Neuronal stem cell (in vitro differentiated cells): ENCODE results near the gene DDHD1.

Experiments
- DNase-seq: peaks from one replicate; pipeline ENCODE4 v3.0.0-alpha.2; 2013; ENCODE audit warnings: low spot score
- H2AFZ ChIP-seq: one replicate; pipeline ENCODE4 v1.6.1; 2013; ENCODE audit warnings: mild to moderate bottlenecking, low read length, inconsistent platforms
- H2AK5ac ChIP-seq: 2 replicates; pipeline ENCODE4 v1.6.1; 2013; ENCODE audit warnings: low read depth, mild to moderate bottlenecking, inconsistent platforms, low read length, moderate library complexity, mixed read lengths
- H2BK120ac ChIP-seq: 2 replicates; pipeline ENCODE4 v1.6.1; 2013; ENCODE audit warnings: low read depth, mild to moderate bottlenecking, inconsistent platforms, low read length, moderate library complexity, mixed read lengths
- H2BK12ac ChIP-seq: one replicate; pipeline ENCODE4 v1.6.1; 2013; ENCODE audit warnings: low read length, inconsistent platforms
- H2BK15ac ChIP-seq: 2 replicates; pipeline ENCODE4 v1.6.1; 2013; ENCODE audit warnings: mild to moderate bottlenecking, low read length, inconsistent platforms, mixed read lengths
- H2BK5ac ChIP-seq: one replicate; pipeline ENCODE4 v1.6.1; 2013; ENCODE audit warnings: inconsistent platforms, mild to moderate bottlenecking, low read length, moderate library complexity
- H3K14ac ChIP-seq: one replicate; pipeline ENCODE4 v1.6.1; 2013; ENCODE audit warnings: low read length, inconsistent platforms
- H3K18ac ChIP-seq: 2 replicates; pipeline ENCODE4 v1.6.1; 2013; ENCODE audit warnings: low read length, inconsistent platforms
- H3K23ac ChIP-seq: 2 replicates; pipeline ENCODE4 v1.6.1; 2013; ENCODE audit warnings: low read depth, mild to moderate bottlenecking, mixed read lengths, low read length, inconsistent platforms; ENCODE audit not compliant: poor library complexity
- H3K27ac ChIP-seq: replicated peaks from 3 replicates; pipeline ENCODE4 v1.5.1; 2013; ENCODE audit warnings: low read length, inconsistent platforms
- H3K27me3 ChIP-seq, 3 experiments: 2 replicates each; pipeline ENCODE4 v1.6.1; 2013; ENCODE audit warnings: low read length in 3 of 3, mild to moderate bottlenecking in 2 of 3, inconsistent platforms in 1 of 3, low read depth in 1 of 3, mixed read lengths in 1 of 3, moderate library complexity in 1 of 3; ENCODE audit not compliant: control insufficient read depth in 3 of 3, insufficient read depth in 3 of 3
- H3K36me3 ChIP-seq, 2 donors: replicated peaks in 1 of 2; 2 replicates each; pipeline ENCODE4 v1.6.1; 2013; ENCODE audit warnings: low read length in 2 of 2; ENCODE audit not compliant: control insufficient read depth in 2 of 2, insufficient read depth in 2 of 2
- H3K4ac ChIP-seq: 2 replicates; pipeline ENCODE4 v1.6.1; 2013; ENCODE audit warnings: inconsistent platforms, mild to moderate bottlenecking, low read length, moderate library complexity
- H3K4me1 ChIP-seq, 2 donors: 1 replicate in 1 of 2; 2 replicates in 1 of 2; pipeline ENCODE4 v1.6.1; 2013; ENCODE audit warnings: low read length in 2 of 2, low read depth in 1 of 2; ENCODE audit not compliant: control insufficient read depth in 2 of 2, insufficient read depth in 1 of 2
- H3K4me2 ChIP-seq: one replicate; pipeline ENCODE4 v1.6.1; 2013; ENCODE audit warnings: mild to moderate bottlenecking, low read length, inconsistent platforms; ENCODE audit not compliant: insufficient read depth, poor library complexity, severe bottlenecking
- H3K4me3 ChIP-seq, 2 donors: 2 replicates each; pipeline ENCODE4 v1.5.1; 2013; ENCODE audit warnings: low read length in 2 of 2, mild to moderate bottlenecking in 2 of 2, inconsistent platforms in 1 of 2, moderate library complexity in 1 of 2
- H3K79me1 ChIP-seq: one replicate; pipeline ENCODE4 v1.6.1; 2013; ENCODE audit warnings: low read depth, mild to moderate bottlenecking, inconsistent platforms, low read length, moderate library complexity
- H3K9ac ChIP-seq: one replicate; pipeline ENCODE4 v1.6.1; 2013; ENCODE audit warnings: mild to moderate bottlenecking, low read depth, low read length, inconsistent platforms; ENCODE audit not compliant: poor library complexity
- H3K9me3 ChIP-seq, 2 donors: replicated peaks in 1 of 2; 2 replicates each; pipeline versions ENCODE3 to v1.6.1; 2013; ENCODE audit warnings: low read length in 2 of 2, mild to moderate bottlenecking in 2 of 2, inconsistent platforms in 1 of 2, low read depth in 1 of 2, mixed read lengths in 1 of 2, moderate library complexity in 1 of 2; ENCODE audit not compliant: control insufficient read depth in 2 of 2, insufficient read depth in 1 of 2
- H4K8ac ChIP-seq: one replicate; pipeline ENCODE4 v1.6.1; 2013; ENCODE audit warnings: low read depth, mild to moderate bottlenecking, inconsistent platforms, low read length, moderate library complexity
- H4K91ac ChIP-seq: one replicate; pipeline ENCODE4 v1.6.1; 2013; ENCODE audit warnings: low read length, low read depth, mild to moderate bottlenecking, inconsistent platforms; ENCODE audit not compliant: poor library complexity
- WGBS, 2 donors: extraction: QIAGEN DNeasy Blood & Tissue Kit; methylation state at CpG; one replicate each; pipeline ENCODE4 v1.1.7; 2013; ENCODE audit warnings: missing lambda C conversion rate in 2 of 2, mixed read lengths in 1 of 2; ENCODE audit not compliant: insufficient read length in 2 of 2, insufficient replicate concordance in 1 of 2; ENCODE audit errors: extremely low coverage in 2 of 2; 5-methylcytosine and 5-hydroxymethylcytosine counted together

Gene DDHD1

DNA sequence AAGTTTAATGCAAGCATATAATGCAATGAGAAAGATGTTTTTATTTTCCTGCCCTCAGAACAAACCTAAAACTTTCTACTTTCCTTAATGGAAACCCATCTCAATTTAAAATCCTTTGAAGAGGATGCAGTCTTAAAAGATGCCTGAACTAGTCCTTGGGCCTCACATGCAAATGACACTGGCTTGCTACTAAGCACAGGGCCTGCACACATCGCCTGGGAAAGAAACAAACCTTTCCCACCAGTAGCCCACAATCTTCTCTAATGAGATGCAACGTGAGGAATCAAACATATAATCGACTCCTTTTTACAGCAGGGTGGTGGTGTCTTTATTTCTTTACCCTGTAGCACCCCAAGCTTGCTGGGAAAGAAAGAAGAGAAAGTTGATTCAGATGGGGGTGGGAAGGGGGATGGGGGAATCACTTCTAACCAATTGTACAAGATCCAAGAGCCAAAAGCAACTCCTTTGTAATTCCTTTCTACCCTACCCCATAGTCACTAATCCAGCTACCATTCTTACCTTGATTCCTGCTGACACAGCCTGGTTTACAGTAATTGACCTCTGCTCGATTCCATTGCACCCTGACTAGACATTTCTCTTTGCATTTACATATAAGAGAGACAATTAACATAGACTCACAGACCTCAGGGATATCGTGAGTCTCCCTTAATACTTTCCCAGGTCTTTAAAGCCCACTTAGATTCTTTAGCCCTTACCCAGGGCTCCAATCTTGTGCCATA lies 132.8 kb downstream of the DDHD1 start:
- Histone ChIP-seq H3K4me2 (no peak overlapping the region), H4K8ac (no peak overlapping the region), H3K27me3 (no peaks in the 10 kb centered on the region), H2BK12ac (no peak overlapping the region), H3K18ac (no peak overlapping the region), H4K91ac (no peak overlapping the region), H3K14ac (no peak overlapping the region), H2BK15ac (no peak overlapping the region), H2BK120ac (no peak overlapping the region), H3K4me3 (no peak overlapping the region), H3K23ac (no peak overlapping the region), H3K36me3 (no peaks in the 10 kb centered on the region), H3K4ac (no peak overlapping the region), H3K4me1 (peaks cover 4 to 7% of the 10 kb centered on the region in 2 donors), H3K9ac (no peak overlapping the region), H3K9me3 (no peaks in the 10 kb centered on the region), H2BK5ac (no peak overlapping the region), H3K79me1 (no peaks in the 10 kb centered on the region), H3K27ac (no peak overlapping the region), H2AFZ (peak overlapping the region; percentile 76), H2AK5ac (no peak overlapping the region)
- WGBS, 2 donors = no CpG with 5 or more reads among the region's 5 CpGs
- no peak for DNase-seq

DNA sequence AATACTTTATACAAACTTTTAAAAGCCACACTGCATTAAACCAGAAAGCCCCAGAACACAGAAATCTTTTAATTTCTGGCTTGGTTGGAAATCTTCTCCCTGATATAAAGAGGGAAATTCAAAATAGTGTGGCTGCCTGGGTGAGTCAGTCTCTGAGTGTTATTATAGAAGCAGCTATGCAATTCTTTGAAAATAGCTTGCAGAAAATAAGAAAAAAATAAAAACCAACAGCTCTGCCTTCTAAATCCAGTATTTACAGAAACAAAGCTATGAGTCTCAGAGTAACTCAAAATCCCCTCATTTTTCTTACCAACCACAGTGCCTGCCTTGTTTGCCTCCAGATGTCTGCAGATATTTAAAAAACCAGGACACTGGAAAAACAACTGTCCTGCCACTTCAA lies 133.7 kb downstream of the DDHD1 start:
- DNase-seq = no peak
- no peak overlapping the region for H3K18ac ChIP-seq
- no peak overlapping the region for H2BK15ac ChIP-seq
- H3K27me3 ChIP-seq = no peaks in the 10 kb centered on the region
- H3K9me3 ChIP-seq = no peaks in the 10 kb centered on the region
- no peak overlapping the region for H4K91ac ChIP-seq
- no peak overlapping the region for H3K23ac ChIP-seq
- H3K4me2 ChIP-seq = no peak overlapping the region
- no peak overlapping the region for H4K8ac ChIP-seq
- no peaks in the 10 kb centered on the region for H3K36me3 ChIP-seq
- peak overlapping the region; percentile 76 for H2AFZ ChIP-seq
- no peak overlapping the region for H2BK5ac ChIP-seq
- H3K27ac ChIP-seq = no peak overlapping the region
- no peak overlapping the region for H3K14ac ChIP-seq
- H2BK12ac ChIP-seq = no peak overlapping the region
- H2BK120ac ChIP-seq = no peak overlapping the region
- H3K4me3 ChIP-seq = no peak overlapping the region
- H3K9ac ChIP-seq = no peak overlapping the region
- no peak overlapping the region for H2AK5ac ChIP-seq
- H3K79me1 ChIP-seq = no peaks in the 10 kb centered on the region
- no peak overlapping the region for H3K4ac ChIP-seq
- peaks cover 4 to 7% of the 10 kb centered on the region in 2 donors for H3K4me1 ChIP-seq

DNA sequence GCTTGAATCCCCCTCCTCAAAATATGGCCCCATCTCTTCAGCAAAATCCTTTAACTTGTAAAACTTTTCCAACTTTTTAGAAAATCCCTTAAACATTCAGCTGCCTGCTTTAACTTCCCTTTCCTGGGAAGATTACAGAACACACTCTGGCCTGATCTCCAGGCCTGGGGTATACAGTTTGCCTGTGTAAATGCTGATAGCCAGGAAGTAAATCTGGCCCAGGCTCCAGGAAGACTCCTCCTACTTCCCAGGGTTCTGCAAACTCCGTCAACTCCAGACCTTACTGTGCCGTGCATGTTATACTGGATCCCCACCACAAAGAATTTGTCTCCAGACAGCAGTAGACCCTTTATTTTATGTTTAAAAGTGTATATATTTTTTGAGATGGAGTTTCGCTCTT lies 135.3 kb downstream of the DDHD1 start:
- Histone ChIP-seq H3K4ac (no peak overlapping the region), H3K4me2 (no peak overlapping the region), H2AK5ac (no peak overlapping the region), H3K27me3 (no peaks in the 10 kb centered on the region), H4K91ac (no peak overlapping the region), H3K4me1 (peaks cover 4 to 7% of the 10 kb centered on the region in 2 donors), H3K18ac (no peak overlapping the region), H3K79me1 (no peaks in the 10 kb centered on the region), H2AFZ (no peak overlapping the region), H3K9ac (no peak overlapping the region), H3K36me3 (no peaks in the 10 kb centered on the region), H3K4me3 (no peak overlapping the region), H3K27ac (no peak overlapping the region), H3K23ac (no peak overlapping the region), H2BK12ac (no peak overlapping the region), H3K14ac (no peak overlapping the region), H2BK15ac (no peak overlapping the region), H4K8ac (no peak overlapping the region), H2BK120ac (no peak overlapping the region), H3K9me3 (no peaks in the 10 kb centered on the region), H2BK5ac (no peak overlapping the region)
- no peak for DNase-seq
- WGBS, 2 donors = no CpG with 5 or more reads among the region's 3 CpGs

DNA sequence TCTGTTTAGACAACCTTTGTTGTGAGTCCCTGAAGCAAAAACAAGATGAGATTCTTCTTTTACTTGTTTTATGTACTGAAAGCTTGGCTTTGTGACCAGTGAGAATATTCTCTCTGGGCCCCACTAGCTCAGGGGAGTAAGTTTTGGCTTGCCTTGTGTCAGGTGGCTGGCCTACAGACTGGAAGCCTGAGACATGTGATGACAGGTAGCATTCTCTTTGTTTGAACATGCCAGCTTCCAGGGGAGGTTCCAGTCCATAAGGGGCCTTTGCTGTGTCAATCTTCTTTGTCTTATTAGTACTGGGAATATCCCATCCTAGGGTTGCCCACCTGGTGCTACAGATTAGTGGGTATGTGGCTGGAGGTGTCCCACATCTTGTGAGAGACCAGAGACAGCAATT lies 136.2 kb downstream of the DDHD1 start:
- no peak overlapping the region for H3K27ac ChIP-seq

More for the DNA sequence above, 136.2 kb downstream of the DDHD1 start:
- no peak overlapping the region for H4K8ac ChIP-seq
- no peak for DNase-seq
- no peak overlapping the region for H2AK5ac ChIP-seq
- H3K27me3 ChIP-seq = no peaks in the 10 kb centered on the region
- peaks cover 4 to 8% of the 10 kb centered on the region in 2 donors for H3K4me1 ChIP-seq
- no peak overlapping the region for H3K14ac ChIP-seq
- H2BK5ac ChIP-seq = no peak overlapping the region
- H3K36me3 ChIP-seq = no peaks in the 10 kb centered on the region
- H3K18ac ChIP-seq = no peak overlapping the region
- no peak overlapping the region for H3K4me2 ChIP-seq
- no peak overlapping the region for H3K23ac ChIP-seq
- H2BK15ac ChIP-seq = no peak overlapping the region
- no peak overlapping the region for H4K91ac ChIP-seq
- no peaks in the 10 kb centered on the region for H3K9me3 ChIP-seq
- no peak overlapping the region for H3K4me3 ChIP-seq
- H2BK12ac ChIP-seq = no peak overlapping the region
- no peak overlapping the region for H3K9ac ChIP-seq
- no peak overlapping the region for H2BK120ac ChIP-seq
- H3K4ac ChIP-seq = no peak overlapping the region
- no peaks in the 10 kb centered on the region for H3K79me1 ChIP-seq
- no peak overlapping the region for H2AFZ ChIP-seq
